ENCODE data around the gene HUWE1. TPM values are rescaled to one million over a fixed set of nuclear protein-coding genes. Genes with fewer than 3 reads are reported as not detected.
A peak's percentile ranks its signal among the peaks of the same experiment; 100 is the strongest.

The HUWE1 gene
- total RNA-seq, 2 donors from 2014 or later = 107 to 206 TPM

DNA sequence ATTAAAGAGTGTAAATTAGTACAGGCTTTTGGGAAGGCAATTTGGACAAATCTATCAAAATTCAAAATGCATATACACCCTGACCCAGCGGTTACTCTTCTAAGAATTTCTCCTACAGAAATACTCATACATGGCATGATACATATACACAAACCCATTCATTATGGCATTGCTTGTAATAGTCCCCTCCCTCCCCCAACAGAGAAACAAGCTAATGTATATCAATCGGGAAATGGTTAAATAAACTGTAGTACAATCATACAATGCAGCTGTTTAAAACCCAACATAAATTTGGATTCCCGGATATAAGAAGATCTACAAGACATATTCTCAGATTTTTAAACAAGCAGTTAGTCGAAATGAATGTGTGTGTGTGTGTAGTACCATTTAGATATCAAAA is 808 bp downstream of the HUWE1 start:
- TF ChIP-seq POLR2AphosphoS5 (IDR thresholded peaks at IDR 0.05) (no peak), POLR2A (IDR thresholded peaks at IDR 0.05) (no peak)
- TF ChIP-seq, protein P1, sequence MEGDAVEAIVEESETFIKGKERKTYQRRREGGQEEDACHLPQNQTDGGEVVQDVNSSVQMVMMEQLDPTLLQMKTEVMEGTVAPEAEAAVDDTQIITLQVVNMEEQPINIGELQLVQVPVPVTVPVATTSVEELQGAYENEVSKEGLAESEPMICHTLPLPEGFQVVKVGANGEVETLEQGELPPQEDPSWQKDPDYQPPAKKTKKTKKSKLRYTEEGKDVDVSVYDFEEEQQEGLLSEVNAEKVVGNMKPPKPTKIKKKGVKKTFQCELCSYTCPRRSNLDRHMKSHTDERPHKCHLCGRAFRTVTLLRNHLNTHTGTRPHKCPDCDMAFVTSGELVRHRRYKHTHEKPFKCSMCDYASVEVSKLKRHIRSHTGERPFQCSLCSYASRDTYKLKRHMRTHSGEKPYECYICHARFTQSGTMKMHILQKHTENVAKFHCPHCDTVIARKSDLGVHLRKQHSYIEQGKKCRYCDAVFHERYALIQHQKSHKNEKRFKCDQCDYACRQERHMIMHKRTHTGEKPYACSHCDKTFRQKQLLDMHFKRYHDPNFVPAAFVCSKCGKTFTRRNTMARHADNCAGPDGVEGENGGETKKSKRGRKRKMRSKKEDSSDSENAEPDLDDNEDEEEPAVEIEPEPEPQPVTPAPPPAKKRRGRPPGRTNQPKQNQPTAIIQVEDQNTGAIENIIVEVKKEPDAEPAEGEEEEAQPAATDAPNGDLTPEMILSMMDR (IDR thresholded peaks at IDR 0.05) = no peak
- no peaks in the 10 kb centered on the region for H3K4me1 ChIP-seq (replicated peaks)
- 3% methylated on average over 4 of the region's 4 CpGs for WGBS
- peak overlapping the region; percentile 91 to 92 for H3K27ac ChIP-seq
- no peaks in the 10 kb centered on the region for H3K36me3 ChIP-seq
- peak overlapping the region; percentile 52 to 61 for H3K4me3 ChIP-seq
- no peak for DNase-seq (ENCODE audit: low spot score)
- intact Hi-C loops (cut with DNase I) = loop anchor here (10.0 kb wide), 1 partner anchor 359 kb away; the partner anchor contains the start of gene PHF8
- no peaks in the 10 kb centered on the region for H3K27me3 ChIP-seq (replicated peaks; ENCODE audit: insufficient read depth)
- no peaks in the 10 kb centered on the region for H3K9me3 ChIP-seq

DNA sequence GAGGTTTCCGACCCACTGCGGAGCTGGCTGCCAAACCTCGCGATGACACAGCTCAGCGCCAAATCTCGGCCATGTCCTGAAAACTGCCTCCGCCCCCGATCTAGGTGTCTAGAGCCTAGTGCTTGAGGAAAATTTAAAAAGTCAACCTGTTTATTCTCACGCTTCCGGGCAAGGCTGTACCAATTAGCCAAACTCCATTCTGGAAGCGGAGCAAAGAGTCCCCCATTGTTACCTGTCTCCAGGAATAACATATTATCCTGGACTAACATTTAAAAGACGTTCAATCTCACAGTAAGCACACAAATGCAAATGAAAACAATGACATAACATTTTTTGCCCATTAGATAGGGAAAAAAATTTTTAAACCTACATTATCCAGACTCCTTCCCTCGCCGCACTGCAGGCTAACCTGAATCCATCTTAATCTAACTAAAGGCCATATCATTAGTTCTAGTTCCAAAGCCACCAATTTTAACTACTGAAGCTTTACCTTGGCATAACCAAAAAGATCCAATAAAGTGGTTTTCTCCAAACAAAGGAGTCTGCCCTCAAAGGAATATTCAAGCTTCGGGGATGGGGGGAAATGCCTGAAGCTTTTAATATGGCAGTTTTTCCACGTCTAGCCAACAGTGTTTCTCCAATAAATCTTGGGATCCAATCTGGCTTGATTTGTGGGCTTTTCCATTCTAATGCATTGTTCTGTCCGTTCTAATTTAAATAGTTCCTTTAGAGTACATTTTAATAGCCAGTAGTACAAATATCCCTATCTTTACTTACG is 1.9 kb downstream of the HUWE1 start:
- WGBS = 2% methylated on average over 18 of the region's 18 CpGs

DNA sequence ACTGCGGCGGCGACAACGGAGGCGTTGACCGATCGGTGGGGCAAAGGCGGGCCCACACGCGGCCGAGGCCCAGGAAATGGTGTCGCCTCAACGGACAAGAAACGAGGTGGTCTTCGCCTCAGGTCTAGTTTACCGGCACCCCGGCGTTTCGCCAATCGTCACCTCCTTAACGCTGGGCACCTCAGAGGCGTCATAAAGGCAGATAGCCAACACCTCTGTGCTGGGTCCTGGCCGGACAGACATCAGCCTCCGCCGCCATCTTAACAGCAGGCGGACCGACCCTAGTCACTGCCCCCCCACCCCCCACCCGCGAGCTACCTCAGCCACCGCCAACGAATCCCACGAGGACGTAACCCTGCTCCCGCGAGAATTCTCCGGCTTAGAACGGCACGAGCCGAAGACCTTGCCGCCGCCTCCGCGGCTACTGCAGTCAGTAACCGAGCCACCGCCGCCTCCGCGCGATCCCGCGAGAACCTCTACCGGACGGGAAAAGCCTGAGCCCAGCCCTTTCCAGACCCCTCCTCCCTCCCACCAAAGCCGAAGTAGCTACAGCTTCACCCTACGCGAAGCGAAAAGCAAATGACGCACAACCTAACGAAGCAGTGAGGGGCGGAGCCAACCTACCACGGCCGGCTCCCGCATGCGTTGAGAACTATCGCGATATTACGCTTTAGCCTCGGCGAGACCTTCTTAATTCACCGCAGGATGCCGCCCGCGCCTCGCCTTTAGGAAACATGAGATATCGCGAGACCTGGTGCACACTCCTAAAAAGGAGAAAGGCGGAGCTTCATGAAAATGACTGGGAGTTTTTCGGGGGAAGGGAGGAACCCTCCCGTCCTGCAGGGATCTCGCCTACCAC is 2.7 kb downstream of the HUWE1 start:
- under 1% methylated on average over 38 of the region's 80 CpGs for WGBS
- Histone ChIP-seq H3K27ac (peak overlapping the region; percentile 85 to 89), H3K9me3 (no peaks in the 10 kb centered on the region), H3K36me3 (no peaks in the 10 kb centered on the region), H3K4me3 (peak overlapping the region; percentile 48 to 49), H3K27me3 (replicated peaks; ENCODE audit: insufficient read depth) (no peaks in the 10 kb centered on the region), H3K4me1 (replicated peaks) (no peaks in the 10 kb centered on the region)
- DNase-seq (ENCODE audit: low spot score) = peak; percentile 94
- intact Hi-C loops (cut with DNase I) = loop anchor here (10.0 kb wide), 1 partner anchor 361 kb away; the partner anchor contains the start of gene PHF8
- TF ChIP-seq, protein P1 (IDR thresholded peaks at IDR 0.05) = peak in 2 of 4 experiments; percentile 14 to 41
- TF ChIP-seq POLR2A (IDR thresholded peaks at IDR 0.05) (peak; percentile 71), POLR2AphosphoS5 (IDR thresholded peaks at IDR 0.05) (peak; percentile 89)

More for the DNA sequence above, 1.9 kb downstream of the HUWE1 start:
- peak overlapping the region; percentile 22 to 28 for H3K4me3 ChIP-seq
- no peaks in the 10 kb centered on the region for H3K36me3 ChIP-seq
- no peaks in the 10 kb centered on the region for H3K4me1 ChIP-seq (replicated peaks)
- DNase-seq (ENCODE audit: low spot score) = no peak
- no peaks in the 10 kb centered on the region for H3K9me3 ChIP-seq
- H3K27ac ChIP-seq = peak overlapping the region; percentile 72 to 85
- H3K27me3 ChIP-seq (replicated peaks; ENCODE audit: insufficient read depth) = no peaks in the 10 kb centered on the region
- TF ChIP-seq POLR2A (IDR thresholded peaks at IDR 0.05) = no peak
- peak; percentile 46 for TF ChIP-seq POLR2AphosphoS5 (IDR thresholded peaks at IDR 0.05)
- intact Hi-C loops (cut with DNase I) = loop anchor here (10.0 kb wide), 1 partner anchor 360 kb away; the partner anchor contains the start of gene PHF8

GRCh38 chrX:53682885-53683555 is 3.5 kb downstream of the HUWE1 start:
- Histone ChIP-seq H3K9me3 (no peaks in the 10 kb centered on the region), H3K4me3 (peak overlapping the region; percentile 48 to 49), H3K4me1 (replicated peaks) (no peaks in the 10 kb centered on the region), H3K27ac (peak overlapping the region; percentile 85 to 89), H3K36me3 (no peaks in the 10 kb centered on the region), H3K27me3 (replicated peaks; ENCODE audit: insufficient read depth) (no peaks in the 10 kb centered on the region)
- WGBS = under 1% methylated on average over 22 of the region's 24 CpGs
- TF ChIP-seq, protein P1 (IDR thresholded peaks at IDR 0.05) = no peak
- TF ChIP-seq POLR2AphosphoS5 (IDR thresholded peaks at IDR 0.05) = no peak
- TF ChIP-seq POLR2A (IDR thresholded peaks at IDR 0.05) = no peak
- DNase-seq (ENCODE audit: low spot score) = no peak
- intact Hi-C loops (cut with DNase I) = loop anchor here (10.0 kb wide), 1 partner anchor 362 kb away; the partner anchor contains the start of gene PHF8
